Vagina (tissue), 2 donors: ENCODE measurements around the gene SYT2. TPM values are rescaled to one million over a fixed set of nuclear protein-coding genes. Genes with fewer than 3 reads are reported as not detected.

Experiments used
- DNase-seq, 2 donors: peaks; one replicate each; pipeline ENCODE4 v3.0.0-alpha.2; 2017; ENCODE audit errors: extremely low spot score in 2 of 2
- H3K27ac ChIP-seq: fragments of 200-600 bp; sonication (generic); one replicate; pipeline ENCODE4 v1.5.1; 2019
- H3K27me3 ChIP-seq: fragments of 200-600 bp; sonication (generic); one replicate; pipeline ENCODE4 v1.5.1; 2019
- H3K36me3 ChIP-seq, 2 donors: fragments of 200-600 bp; sonication (generic); one replicate each; pipeline ENCODE4 v1.5.1; 2017 to 2019
- H3K4me1 ChIP-seq: fragments of 200-600 bp; sonication (generic); one replicate; pipeline ENCODE4 v1.5.1; 2019
- H3K4me3 ChIP-seq, 2 donors: fragments of 200-600 bp; sonication (generic); 1 replicate in 1 of 2; 2 replicates in 1 of 2; pipeline ENCODE4 v1.5.1; 2016 to 2019
- H3K9me3 ChIP-seq: fragments of 200-600 bp; sonication (generic); one replicate; pipeline ENCODE4 v1.5.1; 2019
- POLR2A ChIP-seq, 2 donors: fragments of 450-650 bp; IDR thresholded peaks; one replicate each; pipeline ENCODE4 v1.6.1; 2017; ENCODE audit warnings: antibody characterized with exemption in 2 of 2, mild to moderate bottlenecking in 2 of 2, moderate library complexity in 2 of 2
- POLR2AphosphoS5 ChIP-seq, 2 donors: sonication (generic); formaldehyde crosslinking; IDR thresholded peaks; one replicate each; pipeline ENCODE4 v1.9.0; 2017; ENCODE audit warnings: antibody characterized with exemption in 2 of 2, mild to moderate bottlenecking in 2 of 2, low read depth in 1 of 2; ENCODE audit not compliant: insufficient read depth in 1 of 2
- intact Hi-C: fragments of 100-400 bp; cut with DNase I; formaldehyde crosslinking; loops from one replicate; pipeline ENCODE4 v1.15.1; 2023
- total RNA-seq: library from RNA; depleted of rRNA; stranded (reverse); fragments of >200 nt; gene quantifications from one replicate; pipeline ENCODE4 v1.2.3, GENCODE V29; 2016
- TF ChIP-seq, protein P1 (sequence below), 3 experiments: fragments of 450-650 bp in 2 of 3; fragments of 200-600 bp in 1 of 3; sonication (generic) in 1 of 3; IDR thresholded peaks; one replicate each; pipeline ENCODE4 v1.5.1; 2017 to 2019; ENCODE audit warnings: antibody characterized with exemption in 3 of 3, mild to moderate bottlenecking in 2 of 3, moderate library complexity in 2 of 3

SYT2 gene
- total RNA-seq, 1 donor from 2014 or later = not detected

DNA sequence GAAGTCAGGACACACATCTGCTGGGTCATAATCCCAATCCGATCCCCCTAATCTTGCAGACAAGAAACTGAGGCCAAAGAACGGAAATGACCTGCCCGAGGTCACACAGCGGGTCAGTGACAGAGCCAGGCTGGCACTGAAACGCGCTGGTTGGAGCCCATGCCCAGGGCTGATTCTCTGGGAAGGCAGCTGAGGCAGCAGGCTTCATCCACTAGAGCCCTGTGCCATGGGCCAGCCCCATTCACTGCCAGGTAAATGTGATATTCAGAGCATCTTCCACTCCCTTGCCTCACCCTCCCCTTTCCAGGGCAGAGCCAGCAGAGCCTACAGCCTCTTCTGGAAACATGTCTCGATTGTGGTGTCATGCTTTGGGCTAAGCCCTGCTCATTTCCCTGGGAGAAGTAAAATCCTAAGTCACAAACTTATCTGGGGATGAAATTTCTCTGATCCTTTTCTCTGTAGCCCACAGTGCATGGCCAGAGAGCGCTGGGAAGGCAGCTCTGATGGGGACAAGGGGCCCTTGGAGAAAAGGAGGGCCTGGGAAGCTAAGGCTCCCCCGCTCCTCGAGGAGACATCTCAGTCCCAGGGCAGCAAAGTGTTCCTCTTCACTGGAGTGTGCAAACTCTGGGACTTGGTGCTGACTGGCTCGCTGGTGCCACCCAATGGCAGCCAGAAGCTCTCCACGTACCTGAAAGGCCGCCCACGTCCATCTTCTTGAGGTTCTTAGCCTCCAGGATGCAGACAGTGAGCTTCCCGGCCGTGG lies 110.4 kb downstream of the SYT2 start:
- intact Hi-C loops = loop anchor here (10.0 kb wide), 2 partner anchors 105 to 235 kb away; no protein-coding TSS in a partner anchor

DNA sequence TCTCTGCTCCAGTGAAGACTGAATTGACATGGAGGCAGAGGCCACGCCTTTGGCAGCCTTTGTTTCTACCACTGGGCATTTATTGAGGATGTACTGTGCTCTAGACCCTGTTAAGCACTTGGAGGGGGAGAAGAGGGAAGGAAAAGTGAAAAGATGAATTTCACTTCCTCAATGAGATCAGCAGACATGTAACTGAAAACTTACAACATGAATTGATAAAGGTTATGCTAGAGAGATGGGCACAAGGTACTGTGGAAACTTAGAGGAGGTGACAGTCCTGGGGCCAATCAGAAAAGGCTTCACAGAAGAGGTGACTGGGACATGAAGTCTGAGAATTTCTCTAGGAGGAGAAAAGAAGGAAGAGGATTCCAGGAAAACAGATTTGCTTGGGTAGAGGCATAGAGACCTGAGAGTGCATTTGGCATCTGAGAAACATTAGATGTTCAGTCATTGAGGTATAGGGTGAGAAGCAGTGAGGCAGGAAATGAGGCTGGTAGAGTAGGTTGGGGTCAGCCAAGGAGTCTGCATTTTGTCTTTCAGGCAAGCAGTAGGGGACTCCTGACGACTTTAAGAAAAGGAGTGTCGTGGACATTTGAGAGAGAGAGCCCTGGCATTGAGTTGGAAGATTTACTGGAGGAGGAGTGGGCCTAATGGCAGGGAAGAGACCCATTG lies 113.0 kb downstream of the SYT2 start:
- Histone ChIP-seq H3K27ac (no peak overlapping the region), H3K27me3 (no peaks in the 10 kb centered on the region), H3K36me3 (no peaks in the 10 kb centered on the region), H3K4me3 (no peak overlapping the region), H3K9me3 (no peaks in the 10 kb centered on the region), H3K4me1 (peaks cover 5% of the 10 kb centered on the region)
- TF ChIP-seq, protein P1, sequence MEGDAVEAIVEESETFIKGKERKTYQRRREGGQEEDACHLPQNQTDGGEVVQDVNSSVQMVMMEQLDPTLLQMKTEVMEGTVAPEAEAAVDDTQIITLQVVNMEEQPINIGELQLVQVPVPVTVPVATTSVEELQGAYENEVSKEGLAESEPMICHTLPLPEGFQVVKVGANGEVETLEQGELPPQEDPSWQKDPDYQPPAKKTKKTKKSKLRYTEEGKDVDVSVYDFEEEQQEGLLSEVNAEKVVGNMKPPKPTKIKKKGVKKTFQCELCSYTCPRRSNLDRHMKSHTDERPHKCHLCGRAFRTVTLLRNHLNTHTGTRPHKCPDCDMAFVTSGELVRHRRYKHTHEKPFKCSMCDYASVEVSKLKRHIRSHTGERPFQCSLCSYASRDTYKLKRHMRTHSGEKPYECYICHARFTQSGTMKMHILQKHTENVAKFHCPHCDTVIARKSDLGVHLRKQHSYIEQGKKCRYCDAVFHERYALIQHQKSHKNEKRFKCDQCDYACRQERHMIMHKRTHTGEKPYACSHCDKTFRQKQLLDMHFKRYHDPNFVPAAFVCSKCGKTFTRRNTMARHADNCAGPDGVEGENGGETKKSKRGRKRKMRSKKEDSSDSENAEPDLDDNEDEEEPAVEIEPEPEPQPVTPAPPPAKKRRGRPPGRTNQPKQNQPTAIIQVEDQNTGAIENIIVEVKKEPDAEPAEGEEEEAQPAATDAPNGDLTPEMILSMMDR (IDR thresholded peaks at IDR 0.05) = no peak
- no peak for TF ChIP-seq POLR2AphosphoS5 (IDR thresholded peaks at IDR 0.05; ENCODE audit: insufficient read depth in 1 of 2, low read depth in 1 of 2)
- no peak for TF ChIP-seq POLR2A (IDR thresholded peaks at IDR 0.05)
- DNase-seq = no peak
- intact Hi-C loops = loop anchor here (10.0 kb wide), 2 partner anchors 102 to 232 kb away; no protein-coding TSS in a partner anchor

More for the DNA sequence above, 110.4 kb downstream of the SYT2 start:
- Histone ChIP-seq H3K27ac (no peak overlapping the region), H3K27me3 (no peaks in the 10 kb centered on the region), H3K9me3 (no peaks in the 10 kb centered on the region), H3K36me3 (no peaks in the 10 kb centered on the region), H3K4me1 (no peaks in the 10 kb centered on the region), H3K4me3 (no peak overlapping the region)
- TF ChIP-seq, protein P1 (IDR thresholded peaks at IDR 0.05) = peak in 2 of 3 experiments; percentile 39 to 71
- no peak for TF ChIP-seq POLR2A (IDR thresholded peaks at IDR 0.05)
- TF ChIP-seq POLR2AphosphoS5 (IDR thresholded peaks at IDR 0.05; ENCODE audit: insufficient read depth in 1 of 2, low read depth in 1 of 2) = no peak
- DNase-seq = no peak

DNA sequence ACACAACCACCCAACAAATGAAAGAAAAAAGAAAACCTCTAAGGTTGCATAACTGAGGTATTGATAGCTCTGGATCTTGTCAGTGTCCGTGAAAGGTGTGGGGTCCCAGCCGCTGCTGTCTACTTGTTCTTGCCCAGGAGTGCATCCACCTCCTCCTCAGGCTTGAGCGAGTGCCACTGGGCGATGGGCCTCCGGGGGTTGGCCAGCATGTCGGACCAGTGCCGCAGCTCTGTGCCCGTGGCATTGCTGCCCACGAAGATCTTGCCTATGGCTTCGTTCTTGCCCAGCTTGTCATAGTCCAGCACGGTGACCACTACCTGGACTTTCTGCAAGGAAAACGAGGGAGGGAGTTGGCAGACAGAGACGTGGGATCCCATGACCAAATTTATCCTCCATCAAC lies 113.6 kb downstream of the SYT2 start:
- H3K27me3 ChIP-seq = no peaks in the 10 kb centered on the region
- no peaks in the 10 kb centered on the region for H3K9me3 ChIP-seq
- no peak for DNase-seq
- H3K27ac ChIP-seq = no peak overlapping the region
- TF ChIP-seq, protein P1 (IDR thresholded peaks at IDR 0.05) = no peak
- TF ChIP-seq POLR2AphosphoS5 (IDR thresholded peaks at IDR 0.05; ENCODE audit: insufficient read depth in 1 of 2, low read depth in 1 of 2) (no peak), POLR2A (IDR thresholded peaks at IDR 0.05) (no peak)
- H3K4me1 ChIP-seq = peaks cover 6% of the 10 kb centered on the region
- no peaks in the 10 kb centered on the region for H3K36me3 ChIP-seq
- H3K4me3 ChIP-seq = no peak overlapping the region
- intact Hi-C loops = loop anchor here (10.0 kb wide), 2 partner anchors 102 to 232 kb away; no protein-coding TSS in a partner anchor

DNA sequence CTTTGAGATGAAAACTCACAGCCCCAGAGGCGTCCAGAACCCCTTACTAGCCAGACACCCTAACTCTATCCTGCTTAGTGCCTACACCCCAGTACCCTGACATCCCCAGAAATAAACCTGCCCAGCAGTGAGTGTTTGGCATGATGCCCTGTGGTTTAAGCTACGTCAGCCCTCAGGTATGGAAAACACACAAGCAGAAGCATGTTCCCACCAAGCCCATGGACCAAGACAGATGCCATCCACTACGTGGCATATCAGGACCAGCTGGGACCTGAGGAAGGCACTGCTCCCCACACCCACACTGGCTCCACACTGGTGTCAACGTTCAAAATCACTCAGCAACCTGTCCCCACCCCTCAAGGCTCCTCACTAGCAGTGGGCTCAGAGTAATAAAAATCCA lies 116.4 kb downstream of the SYT2 start:
- no peak overlapping the region for H3K4me3 ChIP-seq
- no peaks in the 10 kb centered on the region for H3K36me3 ChIP-seq
- H3K4me1 ChIP-seq = peaks cover 34% of the 10 kb centered on the region
- H3K9me3 ChIP-seq = no peaks in the 10 kb centered on the region
- H3K27ac ChIP-seq = no peak overlapping the region
- no peak for DNase-seq
- no peaks in the 10 kb centered on the region for H3K27me3 ChIP-seq
- no peak for TF ChIP-seq POLR2AphosphoS5 (IDR thresholded peaks at IDR 0.05; ENCODE audit: insufficient read depth in 1 of 2, low read depth in 1 of 2)
- no peak for TF ChIP-seq POLR2A (IDR thresholded peaks at IDR 0.05)
- TF ChIP-seq, protein P1 (IDR thresholded peaks at IDR 0.05) = no peak
- intact Hi-C loops = loop anchor here (10.0 kb wide), 2 partner anchors 99 to 229 kb away; no protein-coding TSS in a partner anchor
